GM21515 (cell line): ENCODE data around the gene ERGIC3.
"Not testable (repeated sequence)": the region's sequence is repeated elsewhere in the genome, so short reads cannot be mapped to it uniquely, and the experiment has no call there.

Experiments used
- ATAC-seq: cut with Tn5 transposase; IDR thresholded peaks from one replicate; pipeline ENCODE4 v1.9.1; 2021; ENCODE audit not compliant: unreplicated experiment

Gene ERGIC3

DNA sequence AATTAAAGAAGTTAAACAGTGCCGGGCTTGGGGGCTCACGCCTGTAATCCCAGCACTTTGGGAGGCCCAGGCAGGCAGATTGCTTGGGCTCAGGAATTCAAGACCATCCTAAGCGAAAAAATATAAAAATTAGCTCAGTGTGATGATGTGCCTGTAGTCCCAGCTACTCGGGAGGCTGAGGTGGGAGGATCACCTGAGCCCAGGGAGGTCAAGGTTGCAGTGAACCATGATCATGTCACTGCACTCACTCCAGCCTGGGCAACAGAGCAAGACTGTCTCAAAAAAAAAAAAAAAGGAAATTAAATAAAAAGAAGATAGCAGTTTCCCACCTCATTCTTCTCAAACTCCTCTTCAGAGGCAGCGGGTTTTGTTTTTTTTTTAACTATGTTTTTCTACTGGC, 24.1 kb upstream of the ERGIC3 start:
- ATAC-seq, result not testable (repeated sequence)

DNA sequence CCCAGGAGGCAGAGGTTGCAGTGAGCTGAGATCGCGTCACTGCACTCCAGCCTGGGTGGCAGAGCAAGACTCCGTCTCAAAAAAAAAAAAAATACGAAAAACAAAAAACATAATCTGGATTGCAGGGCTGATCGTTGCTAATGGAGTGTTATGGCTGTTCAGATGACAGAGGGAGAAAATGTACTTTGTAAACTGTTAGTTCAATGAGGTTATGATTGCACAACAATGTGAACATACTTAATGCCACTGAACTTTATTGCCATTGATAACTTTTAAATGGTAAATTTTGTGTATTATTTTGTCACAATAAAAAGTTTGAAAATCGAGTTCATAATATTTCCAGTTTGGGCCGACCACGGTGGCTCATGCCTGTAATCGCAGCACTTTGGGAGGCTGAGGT, 22.9 kb upstream of the ERGIC3 start:
- ATAC-seq, result no peak

DNA sequence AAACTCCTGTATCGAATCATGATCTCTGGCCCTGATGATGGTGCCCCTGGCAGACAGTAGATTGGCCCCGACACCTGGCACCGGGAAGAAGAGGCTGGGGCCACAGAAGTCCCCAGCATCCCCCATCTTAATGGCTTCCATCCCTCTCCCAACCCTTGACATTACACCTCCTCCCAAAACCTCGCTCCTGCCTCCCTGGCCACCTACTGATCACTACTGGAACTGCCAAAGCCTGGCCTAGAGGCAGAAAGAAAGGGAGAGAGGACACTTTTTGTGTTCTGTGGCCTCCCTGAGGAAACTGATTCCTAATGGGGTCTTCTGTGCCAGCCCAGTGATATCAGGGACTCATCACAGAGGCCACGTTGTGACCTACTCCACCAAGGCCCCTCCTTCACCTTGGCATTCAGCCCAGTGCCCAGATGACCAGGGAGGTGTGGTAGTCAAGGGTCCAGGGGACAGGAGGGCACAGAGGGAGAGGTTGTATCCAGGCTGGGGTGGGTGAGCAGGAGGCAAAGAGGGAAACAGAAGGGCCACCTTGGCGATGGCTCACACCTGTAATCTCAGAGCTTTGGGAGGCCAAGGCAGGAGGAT, 18.5 kb upstream of the ERGIC3 start:
- ATAC-seq, result no peak

DNA sequence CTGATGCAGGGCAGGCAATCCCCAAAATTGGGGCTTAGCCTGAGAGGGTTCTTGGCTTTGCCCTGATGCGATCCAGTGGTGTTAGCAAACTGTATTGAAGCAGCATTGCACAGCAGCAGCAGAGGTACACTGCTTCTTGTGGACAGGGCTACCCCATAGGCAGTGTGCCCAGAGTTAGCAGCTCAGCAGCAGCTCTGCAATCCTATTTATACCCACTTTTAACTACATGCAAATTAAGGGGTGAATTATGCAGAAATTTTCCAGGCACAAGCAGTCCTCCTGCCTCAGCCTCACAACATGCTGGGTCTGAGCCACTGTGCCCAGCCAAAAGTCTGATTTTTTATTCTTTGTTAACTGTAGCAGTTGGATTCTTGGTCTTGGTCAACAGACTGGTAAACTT, 16.2 kb upstream of the ERGIC3 start:
- ATAC-seq, result no peak

GRCh38 chr20:35527122-35527769, 14.6 kb upstream of the ERGIC3 start:
- no peak for ATAC-seq

GRCh38 chr20:35529552-35529951, 12.3 kb upstream of the ERGIC3 start, which contains the start of gene C20orf173:
C20orf173 (minus strand) TSS chr20:35529652; CDS start chr20:35529373, 279 bp downstream.
- no peak for ATAC-seq

DNA sequence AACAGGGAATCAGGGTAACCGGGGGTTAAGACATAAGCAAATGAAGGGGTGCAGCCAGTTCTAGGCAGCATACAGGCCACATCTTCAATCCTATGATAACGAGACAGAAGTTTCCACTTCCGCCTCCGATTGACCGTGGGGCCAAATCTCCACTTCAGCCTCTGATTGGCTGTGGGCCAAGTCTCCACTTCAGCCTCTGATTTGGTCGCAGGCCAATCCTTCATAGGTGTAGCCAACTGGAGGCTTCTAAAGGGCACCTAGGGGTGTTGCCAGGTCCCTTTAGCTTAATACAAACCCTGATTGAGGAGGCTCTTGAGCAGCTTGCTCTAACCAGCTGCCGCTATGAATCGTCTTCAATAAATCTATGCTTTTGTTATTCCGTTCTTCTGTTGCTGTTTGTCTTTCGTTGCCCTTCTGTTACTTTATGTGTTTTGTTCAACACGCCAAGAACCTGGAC, 2.1 kb upstream of the ERGIC3 start:
- no peak for ATAC-seq

DNA sequence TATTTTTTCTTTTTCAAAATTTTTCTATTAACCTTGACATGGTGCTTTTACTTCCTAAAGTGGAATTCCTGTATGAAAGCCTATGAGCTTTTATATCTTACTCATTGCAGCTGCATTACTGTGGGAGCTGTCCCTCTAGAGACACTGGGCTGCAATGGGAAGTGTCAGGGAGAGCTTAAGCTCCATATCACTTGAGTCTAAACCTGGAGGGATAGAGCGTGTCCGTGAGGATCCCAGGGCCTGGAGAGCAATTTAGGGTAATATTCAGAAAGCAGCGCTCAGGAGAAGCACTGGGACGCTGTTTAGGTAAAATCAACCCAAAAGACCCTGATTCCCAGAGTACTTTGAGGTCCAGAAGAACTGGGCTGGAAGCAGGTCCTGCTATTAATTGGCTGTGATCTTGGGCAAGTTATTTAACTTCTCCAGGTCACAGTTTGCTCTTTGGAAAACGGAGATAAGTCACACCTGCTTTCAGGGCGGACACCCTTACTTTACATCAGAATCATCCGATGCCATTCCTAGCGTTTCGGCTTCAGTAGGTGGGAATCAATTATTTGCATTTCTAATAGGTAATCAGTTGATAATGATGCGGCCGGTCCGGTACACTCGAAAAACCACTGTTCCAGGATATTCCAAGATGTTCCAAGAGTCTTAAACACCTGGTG, 628 bp upstream of the ERGIC3 start:
- ATAC-seq, result no peak

DNA sequence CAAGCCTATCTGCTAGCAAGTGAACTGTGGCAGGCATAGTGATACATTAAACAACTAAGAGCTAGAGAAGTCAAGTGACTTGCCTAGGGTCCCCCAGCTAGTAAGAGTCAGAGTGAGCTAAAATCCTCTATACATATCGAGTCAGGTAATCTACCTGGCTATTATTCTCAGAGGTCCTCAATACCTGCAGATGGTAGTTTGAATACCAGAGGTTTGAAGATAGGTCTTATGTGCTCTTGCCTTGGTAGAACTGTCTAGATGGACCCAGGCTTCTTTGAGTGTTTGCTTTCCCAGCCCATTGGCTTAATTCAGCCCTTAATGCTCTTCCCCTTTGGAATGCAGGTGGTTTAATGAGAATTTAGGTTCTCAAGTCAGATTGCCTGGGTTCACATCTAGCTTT, 1.1 kb downstream of the ERGIC3 start:
- ATAC-seq, result no peak

DNA sequence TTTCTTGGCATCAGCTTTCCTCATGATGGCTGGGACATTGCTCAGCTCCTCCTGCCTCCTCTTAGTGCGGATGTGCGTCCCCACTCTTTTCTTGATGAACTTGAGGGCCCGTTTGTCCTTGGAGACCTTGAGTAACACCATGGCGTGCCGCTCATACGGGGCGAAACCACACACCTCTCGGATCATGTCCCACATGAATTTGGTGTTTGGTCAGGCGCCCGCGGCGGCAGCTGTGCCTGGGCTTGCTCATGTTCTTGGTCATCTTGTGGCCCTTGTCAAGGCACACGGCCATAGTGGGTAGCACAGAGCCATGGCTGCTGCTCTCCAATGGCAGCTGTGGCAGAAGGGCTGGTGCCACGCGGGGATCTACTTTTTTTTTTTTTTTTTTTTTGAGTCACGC, 2.6 kb downstream of the ERGIC3 start:
- no peak for ATAC-seq

DNA sequence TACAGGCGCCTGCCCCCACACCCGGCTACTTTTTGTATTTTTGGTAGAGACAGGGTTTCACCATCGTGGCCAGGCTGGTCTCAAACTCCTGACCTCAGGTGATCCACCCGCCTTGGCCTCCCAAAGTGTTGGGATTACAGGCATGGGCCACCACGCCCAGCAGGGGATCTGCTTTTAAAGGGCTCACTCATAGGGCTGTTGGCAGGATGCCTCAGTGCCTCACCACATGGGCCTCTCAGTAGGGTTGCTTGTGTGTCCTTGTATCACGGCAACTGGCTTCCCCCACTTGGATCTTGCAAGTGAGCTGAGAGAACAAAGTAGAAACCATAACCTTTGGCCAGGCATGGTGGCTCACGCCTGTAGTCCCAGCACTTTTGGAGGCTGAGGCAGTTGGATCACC, 3.1 kb downstream of the ERGIC3 start:
- ATAC-seq, result not testable (repeated sequence)

DNA sequence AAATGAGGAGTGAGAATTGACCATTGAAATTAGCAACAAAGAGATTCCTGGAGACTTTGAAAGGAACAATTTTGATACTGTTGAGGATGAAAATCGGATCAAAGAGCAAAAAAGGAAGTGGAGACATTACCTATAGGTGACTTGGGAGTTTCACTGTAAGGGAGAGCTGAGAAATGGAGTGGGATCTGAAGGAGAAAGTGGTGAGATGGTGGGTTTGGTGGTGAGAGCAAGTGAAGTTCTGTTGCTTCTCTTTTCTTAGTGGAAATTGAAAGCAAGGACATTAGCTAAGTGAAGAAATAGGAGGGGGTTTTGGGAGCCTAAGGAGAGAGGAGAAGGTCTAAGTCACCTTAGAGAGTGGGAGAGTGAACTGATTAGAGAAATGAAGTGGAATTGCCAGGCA, 4.2 kb downstream of the ERGIC3 start:
- ATAC-seq, result no peak

DNA sequence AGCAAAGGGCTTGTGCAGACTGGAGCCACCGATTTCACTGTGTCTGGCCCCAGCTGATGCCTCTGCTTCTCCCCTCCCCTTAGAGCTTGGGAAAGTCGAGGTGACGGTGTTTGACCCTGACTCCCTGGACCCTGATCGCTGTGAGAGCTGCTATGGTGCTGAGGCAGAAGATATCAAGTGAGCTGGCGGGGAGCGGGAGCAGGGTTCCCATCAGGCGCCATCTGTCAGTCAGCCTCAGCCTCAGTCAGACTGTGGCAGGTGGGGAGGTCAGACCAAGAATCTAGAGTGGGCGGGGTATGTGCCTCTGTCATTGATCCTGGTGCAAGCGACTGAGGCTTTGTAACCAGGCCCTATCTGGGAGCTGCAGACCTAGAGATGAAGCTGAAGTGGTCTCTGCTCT, 5.5 kb downstream of the ERGIC3 start:
- no peak for ATAC-seq

DNA sequence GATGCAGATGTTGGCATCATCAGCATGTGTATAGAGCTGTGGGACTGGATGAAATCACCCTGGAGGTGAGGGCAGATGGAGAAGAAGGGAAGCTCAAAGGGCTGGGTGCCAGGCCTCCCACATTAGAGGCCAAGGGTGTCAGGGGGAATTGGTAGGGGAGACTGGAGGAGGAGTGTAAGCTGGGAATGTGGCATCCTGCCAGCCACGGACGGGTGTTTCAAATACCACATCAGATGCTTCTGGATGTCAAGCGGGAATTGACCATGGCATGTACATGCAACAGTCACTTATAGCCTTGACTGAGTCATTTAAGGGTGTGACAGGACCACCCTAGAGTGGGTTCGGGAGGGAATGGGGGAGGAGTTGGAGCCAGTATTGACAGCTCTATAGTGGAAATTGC, 9.6 kb downstream of the ERGIC3 start:
- ATAC-seq, result no peak

- ATAC-seq, result no peak
These were observed 11.0 kb downstream of the ERGIC3 start for GRCh38 chr20:35552914-35553313.

DNA sequence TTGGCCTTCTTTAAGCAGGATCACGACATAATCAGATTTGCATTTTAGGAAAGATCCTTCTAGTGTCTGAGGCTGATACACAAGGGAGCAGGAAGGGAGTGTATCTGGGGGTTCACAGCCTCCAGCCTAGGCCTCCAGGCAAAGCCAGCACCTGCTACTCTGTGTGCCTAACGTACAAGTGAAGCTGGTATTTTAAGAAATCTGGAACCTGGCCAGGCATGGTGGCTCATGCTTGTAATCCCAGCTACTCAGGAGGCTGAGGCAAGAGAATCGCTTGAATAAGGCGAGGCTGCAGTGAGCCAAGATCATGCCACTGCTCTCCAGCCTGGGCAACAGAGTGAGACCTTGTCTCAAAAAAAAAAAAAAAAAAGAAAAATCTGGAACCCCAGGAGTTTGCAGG, 13.6 kb downstream of the ERGIC3 start:
- not testable (repeated sequence) for ATAC-seq

GRCh38 chr20:35555951-35556645, 14.2 kb downstream of the ERGIC3 start:
- no peak for ATAC-seq

- no peak for ATAC-seq
These were observed 15.0 kb downstream of the ERGIC3 start for GRCh38 chr20:35556871-35557270.

DNA sequence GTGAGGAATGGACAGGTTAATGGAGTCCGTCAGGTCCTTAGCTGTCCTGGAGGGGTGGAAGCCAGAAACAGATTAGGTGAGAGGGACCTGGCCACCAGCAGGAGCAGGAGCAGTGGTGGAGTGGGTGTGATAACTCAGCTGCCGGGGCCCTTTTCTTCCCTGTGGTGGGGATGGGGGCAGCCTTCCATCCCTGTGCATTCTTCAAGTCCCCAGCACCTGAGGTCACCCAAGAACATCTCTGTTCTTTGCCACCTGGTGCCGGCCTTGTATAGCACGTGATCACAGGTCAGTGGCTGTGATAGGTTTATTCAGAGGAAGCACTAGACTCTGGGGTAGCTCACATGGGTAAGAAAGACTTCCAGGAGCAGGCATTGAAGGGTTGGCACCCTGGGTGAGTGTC, 16.6 kb downstream of the ERGIC3 start:
- no peak for ATAC-seq

GRCh38 chr20:35559042-35559693, 17.3 kb downstream of the ERGIC3 start:
- no peak for ATAC-seq

DNA sequence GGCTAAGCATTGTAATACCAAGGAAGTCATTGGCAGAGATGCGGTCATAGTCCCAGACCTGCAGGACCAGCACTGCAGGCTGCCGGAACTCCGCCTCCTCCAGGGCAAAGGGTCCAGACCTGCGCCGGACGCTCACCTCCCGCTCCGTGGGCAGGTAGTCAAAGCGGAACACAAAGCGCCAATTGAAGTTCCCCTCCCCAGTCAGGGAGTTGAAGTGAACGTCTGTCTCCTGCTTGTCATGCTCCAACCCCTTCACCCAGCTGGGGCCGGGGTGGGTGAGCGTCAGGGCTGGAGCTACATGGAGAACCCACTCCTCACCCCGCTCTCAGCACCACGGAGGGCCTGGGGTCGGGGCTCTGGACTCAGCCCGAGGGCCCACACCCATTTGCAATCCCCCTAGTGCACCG, 18.2 kb downstream of the ERGIC3 start:
- no peak for ATAC-seq
